HG02610 (cell line): ENCODE measurements around the gene LTV1.
"Not testable (repeated sequence)": the region's sequence is repeated elsewhere in the genome, so short reads cannot be mapped to it uniquely, and the experiment has no call there.

Experiments
- ATAC-seq: cut with Tn5 transposase; IDR thresholded peaks from one replicate; pipeline ENCODE4 v1.9.1; 2021; ENCODE audit warnings: mild to moderate bottlenecking, moderate library complexity; ENCODE audit not compliant: unreplicated experiment

Gene LTV1, protein sequence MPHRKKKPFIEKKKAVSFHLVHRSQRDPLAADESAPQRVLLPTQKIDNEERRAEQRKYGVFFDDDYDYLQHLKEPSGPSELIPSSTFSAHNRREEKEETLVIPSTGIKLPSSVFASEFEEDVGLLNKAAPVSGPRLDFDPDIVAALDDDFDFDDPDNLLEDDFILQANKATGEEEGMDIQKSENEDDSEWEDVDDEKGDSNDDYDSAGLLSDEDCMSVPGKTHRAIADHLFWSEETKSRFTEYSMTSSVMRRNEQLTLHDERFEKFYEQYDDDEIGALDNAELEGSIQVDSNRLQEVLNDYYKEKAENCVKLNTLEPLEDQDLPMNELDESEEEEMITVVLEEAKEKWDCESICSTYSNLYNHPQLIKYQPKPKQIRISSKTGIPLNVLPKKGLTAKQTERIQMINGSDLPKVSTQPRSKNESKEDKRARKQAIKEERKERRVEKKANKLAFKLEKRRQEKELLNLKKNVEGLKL

DNA sequence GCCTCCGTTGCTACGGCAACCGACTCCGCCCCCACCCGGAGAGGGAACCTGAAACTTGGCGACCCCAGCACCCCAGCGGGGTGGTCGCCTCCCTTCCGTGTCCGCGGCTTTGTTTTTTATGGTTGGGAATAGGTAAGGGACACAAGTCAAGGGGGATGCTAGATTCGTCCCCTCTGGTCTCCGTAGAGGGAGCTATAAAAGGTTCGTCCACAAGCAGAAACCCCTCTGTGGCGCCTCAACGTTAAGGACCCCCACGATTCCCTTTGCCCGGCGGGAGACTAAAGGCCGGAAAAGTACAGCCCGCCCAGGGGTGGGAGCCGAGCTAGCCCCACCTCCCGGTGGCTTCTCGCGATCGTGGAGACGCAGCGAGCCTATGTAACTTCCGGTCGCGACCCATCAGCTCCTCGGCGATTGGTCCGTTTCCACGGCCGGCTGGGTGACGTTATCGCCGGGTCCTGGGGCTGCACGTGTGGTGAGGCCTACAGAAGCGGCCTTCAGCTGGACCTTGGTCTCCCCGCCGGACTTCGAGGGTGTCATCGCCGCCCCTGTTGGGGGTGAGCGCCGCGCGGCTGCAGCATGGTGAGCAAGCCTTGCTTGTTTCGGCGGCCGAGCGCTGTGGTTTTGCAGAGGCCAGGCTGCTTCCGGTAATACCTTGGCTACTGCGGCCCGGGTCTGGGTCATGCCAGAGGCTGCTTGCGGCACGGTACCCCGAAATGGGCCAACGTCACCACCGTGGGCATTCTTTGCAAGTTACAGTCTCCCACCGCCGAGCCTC is at the start of gene LTV1:
Gene LTV1 (plus strand): TSS at position 437 of the 775 bp plus-strand sequence. CDS start 140 bp downstream, at position 577.
- ATAC-seq: peak; percentile 100

DNA sequence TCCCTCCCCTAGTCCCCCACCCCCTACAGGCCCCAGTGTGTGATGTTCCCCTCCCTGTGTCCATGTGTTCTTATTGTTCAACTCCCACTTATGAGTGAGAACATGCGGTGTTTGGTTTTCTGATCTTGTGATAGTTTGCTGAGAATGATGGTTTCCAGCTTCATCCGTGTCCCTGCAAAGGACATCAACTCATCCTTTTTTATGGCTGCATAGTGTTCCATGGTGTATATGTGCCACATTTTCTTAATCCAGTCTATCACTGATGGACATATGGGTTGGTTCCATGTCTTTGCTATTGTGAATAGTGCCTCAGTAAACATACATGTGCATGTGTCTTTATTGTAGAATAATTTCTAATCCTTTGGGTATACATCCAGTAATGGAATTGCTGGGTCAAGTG is 46.6 kb upstream of the LTV1 start:
- ATAC-seq: not testable (repeated sequence)

DNA sequence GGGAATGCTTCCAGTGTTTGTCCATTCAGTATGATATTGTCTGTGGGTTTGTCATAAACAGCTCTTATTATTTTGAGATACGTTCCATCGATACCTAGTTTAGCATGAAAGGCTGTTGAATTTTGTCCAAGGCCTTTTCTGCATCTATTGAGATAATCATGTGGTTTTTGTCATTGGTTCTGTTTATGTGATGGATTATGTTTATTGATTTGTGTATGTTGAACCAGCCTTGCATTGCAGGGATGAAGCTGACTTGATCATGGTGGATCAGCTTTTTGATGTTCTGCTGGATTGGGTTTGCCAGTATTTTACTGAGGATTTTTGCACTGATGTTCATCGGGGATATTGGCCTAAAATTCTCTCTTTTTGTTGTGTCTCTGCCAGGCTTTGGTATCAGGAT is 44.7 kb upstream of the LTV1 start:
- ATAC-seq: not testable (repeated sequence)

DNA sequence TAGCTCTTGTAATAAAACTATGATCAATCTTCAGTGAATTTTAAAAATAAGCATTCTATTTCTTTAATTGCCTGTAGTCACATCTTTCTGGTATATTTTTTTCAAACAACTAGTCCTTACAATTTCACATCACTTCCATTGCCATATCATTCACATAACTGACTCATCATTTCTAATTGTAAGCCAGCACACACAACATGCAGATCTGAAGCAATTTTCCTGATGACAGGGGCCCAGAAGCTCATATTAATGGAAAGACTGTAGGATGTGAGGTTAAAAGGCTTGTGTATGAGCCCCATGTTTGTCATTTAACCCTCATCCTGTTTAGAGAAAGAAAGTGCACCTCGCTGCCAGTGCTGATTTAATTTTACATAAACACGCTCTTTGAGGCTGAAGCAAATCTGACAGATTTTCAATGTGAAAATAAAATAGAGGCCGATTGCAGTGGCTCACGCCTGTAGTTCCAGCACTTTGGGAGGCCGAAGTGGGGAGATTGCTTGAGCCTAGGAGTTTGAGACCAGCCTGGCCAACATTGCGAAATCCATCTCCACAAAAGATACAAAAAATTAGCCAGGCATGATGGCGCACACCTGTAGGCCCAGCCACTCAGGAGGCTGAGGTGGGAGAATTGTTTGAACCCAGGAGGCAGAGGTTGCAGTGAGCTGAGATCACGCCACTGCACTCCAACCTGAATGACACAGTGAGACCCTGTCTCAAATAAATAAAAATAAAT is 40.1 kb upstream of the LTV1 start:
- no peak for ATAC-seq

DNA sequence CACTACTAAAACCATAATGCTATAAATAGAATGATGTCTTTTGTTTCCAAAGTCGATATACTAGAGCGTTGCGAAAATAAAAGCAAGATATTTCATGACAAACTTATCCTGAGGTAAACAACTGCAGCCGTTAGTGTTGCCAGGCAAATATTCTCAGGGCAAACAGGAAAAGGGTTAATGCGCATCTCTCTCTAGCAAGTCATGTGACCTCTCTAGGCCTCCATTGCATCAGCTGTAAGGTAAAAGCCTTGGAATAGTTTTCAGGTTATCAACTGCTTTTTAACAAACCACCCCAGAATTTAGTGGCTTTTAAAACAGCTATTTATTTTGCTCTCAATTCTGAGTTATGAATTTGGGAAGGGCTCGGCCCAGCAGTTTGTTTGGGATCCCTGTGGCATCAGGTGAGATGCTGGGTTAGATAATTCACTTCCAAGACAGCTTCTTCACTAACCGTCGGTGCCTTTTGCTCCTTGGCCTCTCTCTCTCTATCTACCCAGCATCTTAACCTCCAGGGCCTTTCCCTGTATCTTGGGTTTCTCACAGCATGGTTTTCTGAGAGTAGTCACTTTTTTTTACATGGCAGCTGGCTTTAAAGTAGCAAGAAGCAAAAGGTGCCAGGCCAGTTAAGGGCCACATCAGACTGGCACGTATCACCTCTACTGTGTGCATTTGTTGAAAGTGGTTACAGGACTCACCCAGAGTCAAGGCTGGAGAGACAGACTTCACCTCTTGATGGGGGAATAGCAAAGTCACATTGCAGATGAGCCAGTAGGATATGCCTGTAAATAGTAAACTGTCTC is 39.2 kb upstream of the LTV1 start:
- ATAC-seq: no peak

DNA sequence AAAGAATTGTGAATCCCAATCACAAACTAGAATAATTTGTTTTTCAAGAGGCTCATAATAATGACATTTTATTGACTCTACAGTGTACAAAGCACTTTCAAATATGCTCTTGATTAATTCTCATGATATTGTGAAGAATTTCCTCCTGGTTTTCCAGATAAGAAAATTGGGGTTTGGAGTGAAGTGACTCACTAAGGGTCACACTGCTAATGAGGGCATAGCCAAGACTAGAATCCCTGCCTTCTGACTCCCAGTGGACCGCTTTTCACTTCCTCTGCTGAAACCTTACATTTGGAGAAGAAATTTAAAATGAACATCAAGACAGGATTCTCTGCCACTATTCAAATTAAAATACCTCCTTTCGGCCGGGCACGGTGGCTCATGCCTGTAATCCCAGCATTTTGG is 38.3 kb upstream of the LTV1 start:
- ATAC-seq: no peak

DNA sequence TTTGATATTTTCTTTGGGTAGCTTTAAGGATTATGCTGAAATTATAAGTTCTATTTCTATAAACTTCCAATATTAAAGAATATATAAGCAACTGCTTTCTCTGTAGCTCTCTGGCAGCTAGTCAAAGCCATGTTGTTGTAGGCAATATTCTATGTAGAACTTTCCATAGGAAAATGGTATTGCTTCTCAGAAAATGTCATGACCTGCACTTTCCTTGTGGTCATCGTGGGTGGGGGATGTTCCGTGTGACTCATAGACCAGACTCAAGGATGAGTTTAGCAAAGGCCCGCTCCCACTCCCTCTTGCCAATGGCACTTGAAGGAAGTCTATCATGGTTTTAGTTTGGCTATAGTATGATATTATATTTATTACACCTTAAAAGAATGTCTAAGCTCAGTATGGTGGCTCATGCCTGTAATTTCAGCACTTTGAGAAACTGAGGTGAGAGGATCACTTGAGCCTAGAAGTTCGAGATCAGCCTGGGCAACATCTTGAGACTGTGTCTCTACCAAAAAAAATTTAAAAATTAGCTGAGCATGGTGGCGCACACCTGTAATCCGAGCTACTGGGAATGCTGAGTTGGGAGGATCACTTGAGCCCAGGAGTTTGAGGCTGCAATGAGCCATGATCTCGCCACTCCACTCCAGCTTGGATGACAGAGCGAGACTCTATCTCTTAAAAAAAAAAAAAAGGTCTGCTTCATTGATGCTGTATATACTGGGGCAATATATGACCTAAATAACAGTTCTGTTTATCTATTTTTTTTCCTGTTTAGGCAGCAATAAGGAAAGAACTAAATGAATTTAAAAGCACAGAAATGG is 36.6 kb upstream of the LTV1 start:
- no peak for ATAC-seq

DNA sequence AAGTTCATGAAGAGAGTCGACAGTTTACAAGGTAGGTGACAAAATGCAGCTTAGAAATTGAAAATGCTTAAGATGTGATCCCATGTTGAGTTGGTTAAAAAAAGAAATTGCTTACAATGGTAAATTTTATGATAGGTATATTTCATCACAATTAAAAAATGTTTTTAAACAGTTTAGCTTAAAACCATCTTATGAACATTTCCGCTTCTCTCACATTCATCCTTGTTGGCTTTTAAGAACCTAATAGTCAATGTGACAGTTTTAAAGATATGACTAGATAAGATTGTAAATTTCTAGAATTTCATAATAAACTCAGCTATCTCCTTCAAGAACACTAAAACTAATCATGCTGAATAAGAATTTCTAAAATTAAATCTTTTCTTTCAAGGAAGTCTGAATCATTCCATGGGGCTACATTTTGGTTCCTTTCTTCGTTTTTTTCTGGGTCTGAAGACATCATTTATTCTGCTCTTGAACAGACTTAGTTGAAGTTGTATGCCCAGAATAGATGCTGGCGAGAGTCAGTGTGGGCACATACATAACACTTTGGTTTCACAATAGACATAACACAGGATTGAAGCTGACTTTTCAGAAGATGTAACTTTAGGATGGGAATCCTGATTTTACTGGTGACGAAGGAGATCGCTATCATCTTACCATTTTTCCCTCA is 35.9 kb upstream of the LTV1 start:
- no peak for ATAC-seq

DNA sequence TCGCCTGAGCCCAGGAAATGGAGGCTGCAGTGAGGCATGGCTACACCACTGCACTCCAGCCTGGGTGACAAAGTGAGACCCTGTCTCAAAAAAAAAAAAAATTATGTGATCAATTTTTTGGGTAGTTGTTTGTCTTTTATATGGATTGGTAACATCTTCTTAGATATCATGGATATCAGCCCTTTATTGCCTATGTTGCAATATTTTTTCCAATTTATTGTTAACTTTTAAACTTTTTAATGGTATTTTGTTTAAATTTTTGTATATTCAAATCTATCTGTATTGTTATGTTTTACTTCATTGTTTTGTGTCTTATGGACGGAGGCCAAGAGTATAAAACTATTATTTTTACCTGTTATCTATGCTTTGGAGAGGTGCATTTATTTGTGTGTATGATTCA is 32.4 kb upstream of the LTV1 start:
- no peak for ATAC-seq

DNA sequence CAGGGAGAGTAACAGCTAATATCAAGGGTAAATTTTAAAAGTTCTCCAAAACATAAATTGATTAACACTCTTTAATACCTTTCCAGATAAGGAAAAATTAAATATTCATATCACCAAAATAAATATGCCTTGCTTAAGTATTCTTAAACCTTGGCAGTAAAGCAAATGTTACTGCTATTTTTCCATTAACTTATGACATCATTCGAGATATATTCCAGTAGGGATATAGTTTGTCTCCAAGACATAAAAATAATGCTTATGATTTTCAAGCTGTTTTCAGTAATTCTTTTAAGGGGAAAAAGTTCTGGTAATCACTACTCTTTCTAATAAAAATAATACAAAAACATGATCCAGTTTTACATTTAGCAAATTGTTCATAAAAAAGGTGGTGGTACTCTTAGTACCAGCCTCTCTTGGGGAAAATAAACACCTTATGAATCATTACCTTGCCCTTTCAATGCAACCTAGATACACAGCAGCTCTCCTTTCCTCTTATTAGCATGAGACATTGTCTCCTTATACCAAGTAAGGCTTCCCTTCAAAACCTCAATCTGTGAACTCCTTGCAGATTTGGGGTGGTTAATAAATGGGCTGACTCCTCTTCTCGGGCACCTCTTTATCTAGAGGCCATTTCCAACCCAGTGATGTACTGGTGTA is 31.5 kb upstream of the LTV1 start:
- no peak for ATAC-seq

DNA sequence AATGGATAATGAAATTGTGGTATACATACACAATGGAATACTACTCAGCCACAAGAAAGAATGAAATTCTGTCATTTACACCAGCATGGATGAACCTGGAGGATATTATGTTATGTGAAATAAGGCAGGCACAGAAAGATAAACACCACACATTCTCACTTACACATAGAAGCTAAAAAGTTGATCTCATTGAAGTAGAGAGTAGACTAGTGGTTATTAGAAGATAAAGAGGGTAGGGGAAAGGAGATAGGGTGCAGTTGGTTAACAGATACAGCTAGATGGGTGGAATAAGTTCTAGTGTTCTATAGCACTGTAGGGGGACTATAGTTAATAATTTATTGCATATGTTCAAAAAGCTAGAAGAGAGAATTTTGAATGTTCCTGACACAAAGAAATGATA is 25.5 kb upstream of the LTV1 start:
- ATAC-seq: no peak

DNA sequence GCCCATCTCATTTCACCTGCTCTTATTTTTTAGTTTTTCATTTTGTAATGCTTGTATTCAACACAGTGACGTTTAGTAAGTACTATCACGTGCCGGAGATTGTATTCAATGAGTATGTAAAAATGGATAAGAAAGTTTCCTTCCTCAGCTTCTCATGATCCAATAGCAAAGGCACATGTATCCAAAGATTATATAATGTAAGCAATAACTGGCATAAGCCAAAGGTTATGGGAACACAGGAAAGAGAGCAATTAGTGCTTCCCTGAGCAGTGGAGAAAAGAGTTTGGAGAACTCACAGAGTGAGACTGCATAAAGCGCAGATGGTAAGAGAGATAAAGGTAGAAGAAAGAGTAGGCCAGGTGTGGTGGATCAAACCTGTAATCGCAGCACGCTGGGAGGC is 21.8 kb upstream of the LTV1 start:
- no peak for ATAC-seq

DNA sequence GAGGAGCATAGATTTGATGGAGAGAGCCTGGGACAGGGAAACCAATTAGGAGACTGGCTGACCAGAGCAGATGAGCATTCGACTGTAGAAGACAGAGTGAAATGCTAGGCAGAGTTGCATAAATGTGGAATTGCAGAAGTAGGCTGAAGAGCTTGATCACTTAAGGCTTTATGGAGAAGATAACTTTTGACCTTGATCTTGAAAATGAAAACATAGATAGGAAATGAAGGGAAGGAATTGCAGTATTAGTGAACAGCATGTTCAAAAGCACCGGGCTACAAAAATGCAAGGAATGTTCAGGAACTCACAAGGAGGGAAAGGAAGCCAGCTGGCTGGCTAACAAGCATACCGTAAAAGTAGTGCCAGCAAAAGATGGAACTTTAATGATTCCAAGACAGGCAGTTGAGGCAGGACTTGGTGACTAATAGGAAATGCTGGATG is 20.5 kb upstream of the LTV1 start:
- no peak for ATAC-seq

DNA sequence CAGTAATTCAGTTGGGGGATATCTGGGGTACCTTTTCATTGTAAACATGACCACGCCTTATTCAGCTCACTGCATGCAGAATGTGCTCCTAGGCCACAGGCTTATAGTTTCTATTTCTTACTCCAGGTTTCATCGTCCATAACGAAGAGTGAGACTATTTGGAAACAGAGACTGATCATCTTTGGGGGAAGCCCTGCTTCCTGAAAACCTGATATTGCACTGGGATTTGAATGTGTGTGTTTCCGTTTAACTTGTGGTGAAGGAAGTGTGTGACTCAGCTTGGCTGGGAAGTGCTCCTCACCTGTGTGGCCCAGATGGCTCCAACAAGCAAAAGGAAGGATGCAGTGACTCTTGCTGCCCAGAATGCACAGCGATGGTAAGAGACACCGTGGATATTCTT is 19.6 kb upstream of the LTV1 start:
- ATAC-seq: no peak

DNA sequence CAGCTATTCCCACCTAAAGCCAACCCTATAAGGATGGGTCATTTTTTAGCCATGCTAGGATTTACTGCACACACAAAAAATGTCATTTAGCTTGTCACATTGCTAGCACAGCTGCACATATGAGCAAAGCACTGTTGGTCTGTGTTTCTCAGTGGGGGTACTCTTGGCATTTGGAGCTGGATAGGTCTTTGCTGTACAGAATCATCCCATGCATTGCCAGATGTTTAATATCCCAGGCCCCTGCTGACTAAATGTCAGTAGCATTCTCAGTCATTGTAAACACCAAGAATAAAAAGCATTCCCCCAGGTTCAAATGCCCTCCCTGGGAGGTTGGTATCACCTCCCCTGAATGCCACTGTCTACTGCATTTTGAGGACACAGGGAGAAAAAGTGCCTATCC is 14.6 kb upstream of the LTV1 start:
- no peak for ATAC-seq

DNA sequence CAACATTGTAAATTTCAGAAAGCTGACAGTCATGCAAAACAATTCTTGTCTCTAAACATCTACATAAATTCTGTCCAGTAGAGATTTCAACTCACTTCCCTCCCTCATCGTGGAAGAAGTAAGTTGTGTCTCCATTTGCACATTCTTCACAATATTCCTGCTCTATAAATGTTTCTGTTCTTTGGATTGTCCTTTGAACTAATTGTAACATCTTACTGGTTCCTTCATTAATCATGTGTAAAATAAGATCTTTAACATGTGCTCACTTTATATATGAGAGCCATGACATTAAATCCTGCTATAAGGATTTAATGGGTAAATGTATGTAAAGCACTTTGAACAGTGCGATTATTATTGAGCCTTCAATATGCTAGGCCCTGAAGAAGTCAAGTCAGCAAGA is 7.0 kb upstream of the LTV1 start:
- no peak for ATAC-seq

DNA sequence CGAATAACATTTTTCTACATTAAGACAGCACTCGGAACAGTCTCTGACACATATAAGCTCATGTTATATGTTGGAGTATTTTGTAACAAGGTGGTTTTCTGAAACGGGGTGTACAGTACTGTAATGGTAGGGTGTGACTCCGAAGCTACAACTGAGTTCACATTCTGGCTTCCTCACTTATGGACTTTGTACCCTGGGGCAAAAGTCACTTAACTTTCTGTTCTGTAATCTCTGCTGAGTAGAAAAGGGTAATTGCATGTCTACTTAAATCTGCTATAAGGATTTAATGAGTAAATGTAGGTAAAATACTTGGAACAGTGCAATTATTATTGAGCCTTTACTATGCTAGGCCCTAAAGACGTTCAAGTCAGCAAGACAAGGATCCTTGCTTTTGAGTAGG is 4.7 kb upstream of the LTV1 start:
- ATAC-seq: no peak

DNA sequence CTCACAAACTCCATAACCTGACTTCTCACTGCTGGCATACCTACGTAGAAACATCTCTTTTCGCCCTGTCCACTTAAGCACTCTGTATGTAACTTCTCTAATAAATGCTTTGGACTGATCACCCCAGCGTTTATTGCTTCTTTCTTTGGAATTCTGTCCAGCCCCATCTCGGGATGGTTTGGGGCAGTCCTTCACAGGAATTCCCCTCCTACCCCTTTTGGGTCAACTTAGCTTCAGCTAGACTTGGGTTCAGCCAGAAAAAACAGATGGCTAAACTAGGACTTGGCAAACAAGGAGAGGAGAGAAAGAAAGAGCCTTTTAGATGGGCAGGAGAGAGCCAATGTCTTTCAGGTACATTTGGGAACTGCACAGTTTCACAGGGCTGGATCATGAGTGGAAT is 3.9 kb upstream of the LTV1 start:
- no peak for ATAC-seq
